ENCODE results near the gene MAGIX.

DNA sequence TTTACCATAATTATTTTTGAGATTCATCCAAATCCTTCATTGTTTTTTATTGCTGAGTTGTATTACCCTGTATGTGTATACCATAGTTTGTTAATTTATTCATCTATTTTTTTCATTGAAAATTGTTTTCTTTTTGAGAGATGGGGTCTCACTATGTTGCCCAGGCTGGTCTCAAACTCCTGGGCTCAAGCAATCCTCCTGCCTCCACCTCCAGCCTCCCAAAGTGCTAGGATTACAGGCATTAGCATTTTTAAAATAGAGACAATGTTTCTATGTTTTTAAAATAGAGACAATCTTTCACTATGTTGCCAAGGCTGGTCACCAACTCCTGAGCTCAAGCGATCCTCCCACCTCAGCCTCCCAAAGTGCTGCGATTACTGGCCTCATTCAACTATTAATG lies 1.6 kb upstream of the MAGIX start:
- TF ChIP-seq, protein P1, sequence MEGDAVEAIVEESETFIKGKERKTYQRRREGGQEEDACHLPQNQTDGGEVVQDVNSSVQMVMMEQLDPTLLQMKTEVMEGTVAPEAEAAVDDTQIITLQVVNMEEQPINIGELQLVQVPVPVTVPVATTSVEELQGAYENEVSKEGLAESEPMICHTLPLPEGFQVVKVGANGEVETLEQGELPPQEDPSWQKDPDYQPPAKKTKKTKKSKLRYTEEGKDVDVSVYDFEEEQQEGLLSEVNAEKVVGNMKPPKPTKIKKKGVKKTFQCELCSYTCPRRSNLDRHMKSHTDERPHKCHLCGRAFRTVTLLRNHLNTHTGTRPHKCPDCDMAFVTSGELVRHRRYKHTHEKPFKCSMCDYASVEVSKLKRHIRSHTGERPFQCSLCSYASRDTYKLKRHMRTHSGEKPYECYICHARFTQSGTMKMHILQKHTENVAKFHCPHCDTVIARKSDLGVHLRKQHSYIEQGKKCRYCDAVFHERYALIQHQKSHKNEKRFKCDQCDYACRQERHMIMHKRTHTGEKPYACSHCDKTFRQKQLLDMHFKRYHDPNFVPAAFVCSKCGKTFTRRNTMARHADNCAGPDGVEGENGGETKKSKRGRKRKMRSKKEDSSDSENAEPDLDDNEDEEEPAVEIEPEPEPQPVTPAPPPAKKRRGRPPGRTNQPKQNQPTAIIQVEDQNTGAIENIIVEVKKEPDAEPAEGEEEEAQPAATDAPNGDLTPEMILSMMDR (IDR thresholded peaks at IDR 0.05): no peak
- TF ChIP-seq POLR2AphosphoS5 (IDR thresholded peaks at IDR 0.05): no peak

Measured in prostate gland (tissue), 2 donors.